ENCODE data around the gene ACAP3.

Gene ACAP3

GRCh38 chr1:1307923-1308755, at the start of gene ACAP3, which contains the start of gene PUSL1:
ACAP3 (minus strand) TSS chr1:1307930; CDS start chr1:1307815, 115 bp downstream.
PUSL1 (plus strand) TSS chr1:1308597; CDS start chr1:1308644, 47 bp downstream.
- peaks cover 3% of the 10 kb centered on the region for H3K36me3 Mint-ChIP-seq (ENCODE audit: low read depth)
- peak within 1 kb of the TSS; percentile 80 for H3K27ac Mint-ChIP-seq
- peaks cover 14% of the 10 kb centered on the region for H3K4me1 Mint-ChIP-seq (ENCODE audit: low read depth)
- no peaks in the 10 kb centered on the region for H3K9me3 Mint-ChIP-seq
- no peaks in the 10 kb centered on the region for H3K27me3 Mint-ChIP-seq (ENCODE audit: low read depth)
- H3K4me3 Mint-ChIP-seq, result peak within 1 kb of the TSS; percentile 81

- Mint-ChIP-seq H3K4me1 (ENCODE audit: low read depth) (peaks cover 11% of the 10 kb centered on the region), H3K4me3 (no peak overlapping the region), H3K36me3 (ENCODE audit: low read depth) (no peaks in the 10 kb centered on the region)
Observed at GRCh38 chr1:1356796-1357401, 49.2 kb upstream of the ACAP3 start.

GRCh38 chr1:1356166-1356795, 48.6 kb upstream of the ACAP3 start:
- H3K36me3 Mint-ChIP-seq (ENCODE audit: low read depth), result no peaks in the 10 kb centered on the region
- no peaks in the 10 kb centered on the region for H3K9me3 Mint-ChIP-seq
- H3K27ac Mint-ChIP-seq, result no peak overlapping the region
- H3K4me3 Mint-ChIP-seq, result no peak overlapping the region
- peaks cover 11% of the 10 kb centered on the region for H3K4me1 Mint-ChIP-seq (ENCODE audit: low read depth)
- peaks cover 28% of the 10 kb centered on the region for H3K27me3 Mint-ChIP-seq (ENCODE audit: low read depth)

More at GRCh38 chr1:1356796-1357401, 49.2 kb upstream of the ACAP3 start:
- Mint-ChIP-seq H3K27me3 (ENCODE audit: low read depth) (peaks cover 30% of the 10 kb centered on the region), H3K27ac (no peak overlapping the region), H3K9me3 (no peaks in the 10 kb centered on the region)

GRCh38 chr1:1355416-1355815, 47.7 kb upstream of the ACAP3 start:
- H3K4me1 Mint-ChIP-seq (ENCODE audit: low read depth), result peaks cover 9% of the 10 kb centered on the region
- no peak overlapping the region for H3K4me3 Mint-ChIP-seq
- no peaks in the 10 kb centered on the region for H3K9me3 Mint-ChIP-seq
- no peak overlapping the region for H3K27ac Mint-ChIP-seq
- no peaks in the 10 kb centered on the region for H3K36me3 Mint-ChIP-seq (ENCODE audit: low read depth)
- peaks cover 28% of the 10 kb centered on the region for H3K27me3 Mint-ChIP-seq (ENCODE audit: low read depth)

GRCh38 chr1:1354271-1355247, 46.8 kb upstream of the ACAP3 start:
- Mint-ChIP-seq H3K27ac (no peak overlapping the region), H3K4me3 (no peak overlapping the region), H3K27me3 (ENCODE audit: low read depth) (peaks cover 28% of the 10 kb centered on the region), H3K36me3 (ENCODE audit: low read depth) (no peaks in the 10 kb centered on the region), H3K4me1 (ENCODE audit: low read depth) (peaks cover 9% of the 10 kb centered on the region), H3K9me3 (no peaks in the 10 kb centered on the region)

GRCh38 chr1:1353389-1354151, 45.8 kb upstream of the ACAP3 start:
- peaks cover 5% of the 10 kb centered on the region for H3K4me1 Mint-ChIP-seq (ENCODE audit: low read depth)
- H3K36me3 Mint-ChIP-seq (ENCODE audit: low read depth), result no peaks in the 10 kb centered on the region
- peaks cover 23% of the 10 kb centered on the region for H3K27me3 Mint-ChIP-seq (ENCODE audit: low read depth)

GRCh38 chr1:1352786-1353388, 45.2 kb upstream of the ACAP3 start:
- Mint-ChIP-seq H3K36me3 (ENCODE audit: low read depth) (no peaks in the 10 kb centered on the region), H3K4me1 (ENCODE audit: low read depth) (peaks cover 5% of the 10 kb centered on the region), H3K27ac (no peak overlapping the region), H3K9me3 (no peaks in the 10 kb centered on the region), H3K27me3 (ENCODE audit: low read depth) (peaks cover 23% of the 10 kb centered on the region), H3K4me3 (no peak overlapping the region)

More at GRCh38 chr1:1353389-1354151, 45.8 kb upstream of the ACAP3 start:
- Mint-ChIP-seq H3K9me3 (no peaks in the 10 kb centered on the region), H3K4me3 (no peak overlapping the region), H3K27ac (no peak overlapping the region)

- peaks cover 11% of the 10 kb centered on the region for H3K4me1 Mint-ChIP-seq (ENCODE audit: low read depth)
- H3K9me3 Mint-ChIP-seq, result no peaks in the 10 kb centered on the region
- peak overlapping the region; percentile 76 for H3K4me3 Mint-ChIP-seq
- peaks cover 23% of the 10 kb centered on the region for H3K27me3 Mint-ChIP-seq (ENCODE audit: low read depth)
- H3K27ac Mint-ChIP-seq, result peak overlapping the region; percentile 44
- no peaks in the 10 kb centered on the region for H3K36me3 Mint-ChIP-seq (ENCODE audit: low read depth)
Observed at GRCh38 chr1:1351511-1352427, 44.0 kb upstream of the ACAP3 start.

GRCh38 chr1:1349256-1350012, 41.7 kb upstream of the ACAP3 start, which contains the start of gene DVL1:
DVL1 (minus strand) TSS chr1:1349418; CDS start chr1:1349065, 353 bp downstream.
- H3K27ac Mint-ChIP-seq, result peak within 1 kb of the TSS; percentile 15
- H3K27me3 Mint-ChIP-seq (ENCODE audit: low read depth), result peaks cover 23% of the 10 kb centered on the region
- no peaks in the 10 kb centered on the region for H3K9me3 Mint-ChIP-seq
- peak within 1 kb of the TSS; percentile 75 for H3K4me3 Mint-ChIP-seq
- H3K36me3 Mint-ChIP-seq (ENCODE audit: low read depth), result no peaks in the 10 kb centered on the region
- H3K4me1 Mint-ChIP-seq (ENCODE audit: low read depth), result peaks cover 13% of the 10 kb centered on the region

- H3K9me3 Mint-ChIP-seq, result no peaks in the 10 kb centered on the region
- H3K27ac Mint-ChIP-seq, result peak overlapping the region; percentile 15
- H3K4me3 Mint-ChIP-seq, result peak overlapping the region; percentile 75
- H3K4me1 Mint-ChIP-seq (ENCODE audit: low read depth), result peaks cover 13% of the 10 kb centered on the region
- H3K27me3 Mint-ChIP-seq (ENCODE audit: low read depth), result peaks cover 15% of the 10 kb centered on the region
- H3K36me3 Mint-ChIP-seq (ENCODE audit: low read depth), result no peaks in the 10 kb centered on the region
Observed at GRCh38 chr1:1348420-1349255, 40.9 kb upstream of the ACAP3 start.
